HG02763 (cell line): ENCODE measurements around the gene ERCC4.

Experiments
- ATAC-seq: cut with Tn5 transposase; IDR thresholded peaks from one replicate; pipeline ENCODE4 v1.9.1; 2021; ENCODE audit warnings: mild to moderate bottlenecking, moderate library complexity; ENCODE audit not compliant: unreplicated experiment

ERCC4 gene

GRCh38 chr16:13909872-13910303 lies 10.1 kb upstream of the ERCC4 start:
- ATAC-seq = no peak

GRCh38 chr16:13911306-13911705 lies 8.6 kb upstream of the ERCC4 start:
- ATAC-seq = no peak

GRCh38 chr16:13911871-13912270 lies 8.1 kb upstream of the ERCC4 start:
- ATAC-seq = no peak

GRCh38 chr16:13912891-13913290 lies 7.1 kb upstream of the ERCC4 start:
- no peak for ATAC-seq

DNA sequence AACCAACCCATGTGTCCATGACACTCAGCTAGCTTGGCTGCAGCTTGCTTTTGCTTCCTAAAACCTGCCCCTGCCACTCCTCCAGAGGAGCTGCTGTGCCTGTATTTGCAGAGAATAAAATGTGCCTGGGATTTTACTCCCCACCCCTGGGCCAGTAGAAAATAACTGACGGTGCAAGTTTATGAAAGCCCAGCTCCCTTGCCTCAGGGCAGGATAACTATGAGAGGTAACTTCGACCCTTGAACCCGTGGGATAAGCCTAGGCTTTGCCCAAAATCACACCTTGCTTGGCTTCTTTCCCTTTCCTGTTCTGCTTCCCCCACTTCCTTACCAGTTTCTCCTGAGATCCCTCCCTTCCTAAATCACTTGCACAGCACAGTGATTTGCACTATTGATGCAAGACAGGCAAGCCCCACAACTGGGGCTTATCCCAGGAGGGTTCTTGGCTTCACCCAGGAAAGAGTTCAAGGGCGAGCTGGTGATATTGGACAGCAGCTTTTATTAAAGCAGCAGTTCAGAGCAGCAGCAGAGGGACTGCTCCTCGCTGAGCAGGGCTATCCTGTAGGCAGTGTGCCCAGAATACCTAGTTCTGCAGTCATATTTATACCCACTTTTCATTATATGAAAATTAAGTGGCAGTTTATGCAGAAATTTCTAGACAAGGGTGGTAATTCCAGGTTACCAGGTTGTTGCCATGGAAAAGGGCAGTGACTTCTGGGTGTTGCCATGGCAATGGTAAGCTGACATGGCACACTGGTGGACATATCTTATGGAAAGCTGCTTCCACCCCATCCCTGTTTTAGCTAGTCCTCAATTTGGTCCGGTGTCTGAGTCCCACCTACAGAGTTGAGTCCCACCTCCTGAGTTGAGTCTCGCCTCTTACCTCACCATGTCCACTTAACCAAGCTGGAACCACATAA lies 6.3 kb upstream of the ERCC4 start:
- no peak for ATAC-seq

- no peak for ATAC-seq
These were observed 4.8 kb upstream of the ERCC4 start for GRCh38 chr16:13915033-13915635.

DNA sequence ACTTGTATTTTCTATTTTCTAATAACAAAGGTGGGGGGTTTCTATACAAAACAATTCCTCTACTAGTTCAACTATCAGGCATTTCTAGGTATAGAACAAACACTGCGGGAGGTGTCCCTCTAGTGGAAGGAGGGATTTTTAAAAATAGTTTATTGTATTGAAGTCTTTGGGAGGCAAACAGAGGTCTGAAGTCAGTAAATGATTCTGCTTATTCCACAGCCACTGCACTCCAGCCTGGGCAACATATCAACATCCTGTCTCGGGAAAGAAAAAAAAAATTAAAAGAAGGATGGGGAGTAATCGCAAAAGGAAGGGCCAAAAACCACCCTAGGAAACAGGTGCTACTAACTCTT lies 648 bp upstream of the ERCC4 start:
- no peak for ATAC-seq

DNA sequence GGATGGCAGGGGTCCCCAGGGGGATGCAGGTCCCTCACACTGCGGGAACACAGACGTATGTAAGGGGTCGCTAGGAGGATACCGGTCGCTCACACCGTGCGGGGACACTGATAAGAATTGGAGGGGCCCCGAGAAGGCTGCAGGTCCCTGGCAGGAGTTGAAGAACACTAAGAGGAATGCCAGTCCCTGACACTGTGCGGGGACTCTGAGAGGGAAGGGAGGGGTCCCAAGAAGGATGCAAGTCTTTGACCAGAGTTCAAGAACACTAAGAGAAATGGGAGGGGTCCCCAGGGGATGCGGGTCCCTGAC lies 510 bp downstream of the ERCC4 start:
- ATAC-seq = no peak

DNA sequence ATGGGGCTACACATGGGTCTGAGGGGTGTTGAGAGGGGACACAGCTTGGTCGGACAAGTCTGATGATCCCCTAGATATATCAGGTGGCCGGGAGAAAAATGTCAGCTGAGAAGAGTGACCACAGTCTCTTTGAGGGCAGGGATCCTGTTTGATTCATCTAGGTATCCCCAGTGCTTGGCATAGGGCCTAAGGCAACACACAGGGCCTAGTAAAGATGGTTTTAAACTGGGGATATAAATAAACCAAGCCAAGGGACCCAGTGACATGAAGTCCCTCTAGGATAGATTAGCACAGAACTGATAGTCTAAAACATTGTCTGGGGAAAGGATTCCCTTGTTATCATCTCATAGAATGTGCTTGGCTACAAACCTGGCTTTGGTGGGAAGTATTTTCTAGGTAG lies 1.4 kb downstream of the ERCC4 start:
- ATAC-seq = no peak

DNA sequence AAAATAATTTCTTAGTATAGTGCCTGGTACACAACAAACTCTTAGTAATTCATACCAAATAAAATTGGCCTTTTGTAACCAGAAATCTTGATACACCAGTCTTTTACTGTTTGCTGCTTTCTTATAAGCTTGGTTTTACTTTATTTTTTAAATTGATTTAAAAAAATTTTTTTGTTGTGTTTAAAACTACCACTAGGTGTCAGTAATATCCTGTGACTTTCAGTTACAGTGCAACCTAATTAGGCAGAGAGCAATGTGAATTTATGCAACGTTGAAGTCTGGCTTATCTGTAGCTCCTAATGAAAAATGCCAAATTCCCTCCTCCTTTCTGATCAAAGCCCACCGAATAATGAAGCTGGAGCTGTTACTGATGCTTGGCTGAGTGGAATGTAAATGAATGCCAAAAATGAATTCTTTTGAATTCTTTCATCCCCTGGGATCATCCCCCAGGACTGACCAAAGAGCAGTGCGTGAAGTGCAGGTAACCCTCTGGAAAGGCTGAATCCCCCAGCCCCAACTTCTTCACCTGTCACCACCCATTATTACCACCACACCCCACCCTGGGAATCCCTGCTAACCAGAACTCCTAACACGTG lies 3.8 kb downstream of the ERCC4 start:
- ATAC-seq = no peak

DNA sequence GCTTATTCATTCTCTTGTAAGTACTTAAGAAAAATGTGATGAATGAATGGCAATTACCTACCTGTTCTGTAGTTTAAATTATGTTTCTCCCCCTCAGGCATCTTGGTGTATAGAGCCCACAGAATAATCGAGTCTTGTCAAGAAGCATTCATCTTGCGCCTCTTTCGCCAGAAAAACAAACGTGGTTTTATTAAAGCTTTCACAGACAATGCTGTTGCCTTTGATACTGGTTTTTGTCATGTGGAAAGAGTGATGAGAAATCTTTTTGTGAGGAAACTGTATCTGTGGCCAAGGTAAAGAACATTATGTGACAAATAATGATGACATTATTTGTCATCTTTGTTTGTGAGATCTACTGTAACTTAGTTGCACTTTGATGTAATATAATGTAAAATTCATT lies 6.5 kb downstream of the ERCC4 start:
- no peak for ATAC-seq

- ATAC-seq = no peak
These were observed 6.9 kb downstream of the ERCC4 start for GRCh38 chr16:13926891-13927290.

GRCh38 chr16:13928646-13929045 lies 8.7 kb downstream of the ERCC4 start:
- no peak for ATAC-seq

DNA sequence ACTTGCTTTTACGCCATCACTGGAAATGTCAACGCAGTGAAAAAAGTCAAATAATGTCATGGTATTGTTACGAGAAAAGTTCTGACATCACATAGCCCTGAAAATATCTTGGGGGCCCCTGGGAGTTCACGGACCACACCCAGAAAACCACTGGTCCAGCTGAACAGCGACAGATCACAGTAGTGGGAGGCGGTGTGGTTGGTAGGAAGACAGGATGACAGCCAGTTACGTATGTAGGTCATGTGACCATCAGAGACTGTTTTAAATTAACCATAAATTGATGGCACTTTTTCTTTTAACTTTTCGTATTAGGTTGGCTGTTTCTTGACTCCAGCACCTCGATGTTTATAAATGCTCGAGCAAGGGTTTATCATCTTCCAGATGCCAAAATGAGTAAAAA lies 11.9 kb downstream of the ERCC4 start:
- ATAC-seq = no peak

- no peak for ATAC-seq
These were observed 15.5 kb downstream of the ERCC4 start for GRCh38 chr16:13935408-13935807.

DNA sequence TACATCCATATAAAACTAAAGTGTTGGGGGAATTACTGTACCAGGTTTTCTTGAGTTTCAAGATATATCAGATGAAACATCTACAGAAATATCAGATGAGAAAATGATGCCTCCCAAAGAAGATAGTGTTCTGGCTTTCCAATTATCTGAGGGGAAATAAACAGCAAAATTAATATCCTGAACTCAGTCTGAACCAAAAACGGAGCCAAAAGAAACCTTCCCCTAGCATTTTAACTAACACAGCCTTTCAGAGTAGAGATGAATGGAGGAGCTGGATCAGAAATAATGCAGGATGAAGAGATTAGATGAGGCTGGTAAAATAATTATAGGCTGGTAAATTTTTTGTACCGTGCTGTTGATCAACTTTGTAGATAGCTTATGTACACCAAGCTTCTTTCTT lies 16.2 kb downstream of the ERCC4 start:
- ATAC-seq = no peak

- ATAC-seq = no peak
These were observed 16.7 kb downstream of the ERCC4 start for GRCh38 chr16:13936596-13937081.

DNA sequence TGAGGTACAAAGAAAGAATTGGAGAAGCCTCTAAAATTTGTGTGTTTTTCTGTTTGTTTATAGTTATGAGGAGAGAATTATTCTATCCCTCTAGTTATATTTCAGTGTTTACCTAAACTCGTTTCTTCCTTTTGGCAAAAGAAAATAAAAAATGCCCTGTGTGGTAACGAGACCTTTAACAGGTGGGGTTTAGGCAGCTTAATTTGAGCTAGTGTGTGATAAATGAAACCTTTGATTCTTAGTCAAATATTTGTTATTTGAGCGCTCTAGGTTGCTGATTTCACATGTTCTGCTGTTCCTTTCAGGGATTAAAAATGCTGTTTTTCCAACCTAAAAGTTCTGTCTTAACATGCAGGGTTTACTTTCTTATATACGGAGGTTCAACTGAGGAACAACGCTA lies 17.5 kb downstream of the ERCC4 start:
- ATAC-seq = no peak

GRCh38 chr16:13938480-13938879 lies 18.5 kb downstream of the ERCC4 start:
- no peak for ATAC-seq

- no peak for ATAC-seq
These were observed 19.9 kb downstream of the ERCC4 start for GRCh38 chr16:13939821-13940220.

DNA sequence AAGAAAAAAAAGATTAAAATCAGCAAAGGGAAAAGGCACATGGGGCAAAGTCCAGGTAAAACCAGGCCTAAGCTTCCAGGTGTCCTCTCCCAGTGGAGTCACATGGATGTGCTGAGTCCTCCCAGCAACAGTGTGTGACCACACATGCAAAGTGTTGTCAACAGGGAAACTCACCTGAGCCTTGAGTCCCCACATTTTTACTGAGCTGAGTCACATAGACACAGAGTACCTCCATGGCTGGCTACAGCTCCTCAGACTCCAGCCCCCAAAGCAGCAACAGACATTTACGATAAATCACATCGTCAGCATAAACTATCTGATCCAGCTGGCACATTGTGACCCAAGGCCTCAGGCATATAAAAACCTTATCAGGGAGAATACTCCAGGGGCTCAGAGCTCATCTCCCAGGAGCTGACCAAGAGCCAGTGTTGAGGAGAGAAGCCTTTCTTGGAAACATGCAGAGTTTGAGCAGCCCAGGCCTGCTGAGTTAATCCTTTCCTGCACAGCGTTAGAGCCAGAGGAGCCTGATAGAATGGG lies 20.5 kb downstream of the ERCC4 start:
- ATAC-seq = no peak

DNA sequence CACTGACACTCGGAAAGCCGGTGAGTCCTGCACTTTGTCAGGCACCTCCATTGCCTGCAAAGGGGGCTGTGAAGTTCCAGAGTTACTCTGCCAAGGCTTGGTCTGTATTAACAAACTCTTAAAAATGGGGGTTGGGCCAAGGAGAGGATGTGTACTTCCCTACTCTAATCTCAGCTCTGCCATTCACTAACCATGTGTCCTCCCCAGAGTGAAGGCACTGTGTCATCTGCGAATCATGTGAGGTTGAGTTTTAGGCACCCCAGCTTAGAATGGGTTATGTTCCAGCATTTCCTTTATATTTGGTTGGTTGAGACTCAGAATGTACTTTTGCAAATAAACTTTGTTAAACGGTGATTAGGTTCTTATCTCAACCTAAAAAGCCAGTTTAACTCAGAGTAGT lies 24.9 kb downstream of the ERCC4 start:
- ATAC-seq = no peak
